Epithelial cell of proximal tubule (primary cell): ENCODE data around the gene ASB13. TPM values are rescaled to one million over a fixed set of nuclear protein-coding genes. Genes with fewer than 3 reads are reported as not detected.
A peak's percentile ranks its signal among the peaks of the same experiment; 100 is the strongest.

ENCODE experiments used
- DNase-seq: peaks from one replicate; pipeline ENCODE4 v3.0.0-alpha.2; 2011; ENCODE audit warnings: low read depth
- H3K4me3 ChIP-seq: 2 replicates; pipeline ENCODE4 v1.5.1; 2011; ENCODE audit warnings: low read depth, mild to moderate bottlenecking, low read length
- total RNA-seq: library from RNA; depleted of rRNA; stranded (reverse); fragments of >200 nt; gene quantifications from 2 replicates; pipeline ENCODE4 v1.2.3, GENCODE V29; 2015
- TF ChIP-seq, protein P1 (sequence below): conservative IDR thresholded peaks from 2 replicates; pipeline ENCODE4 v1.5.1; 2012; ENCODE audit warnings: low read depth, mild to moderate bottlenecking, low read length

The ASB13 gene
- total RNA-seq, 1 donor from 2014 or later, result 12.8 TPM

DNA sequence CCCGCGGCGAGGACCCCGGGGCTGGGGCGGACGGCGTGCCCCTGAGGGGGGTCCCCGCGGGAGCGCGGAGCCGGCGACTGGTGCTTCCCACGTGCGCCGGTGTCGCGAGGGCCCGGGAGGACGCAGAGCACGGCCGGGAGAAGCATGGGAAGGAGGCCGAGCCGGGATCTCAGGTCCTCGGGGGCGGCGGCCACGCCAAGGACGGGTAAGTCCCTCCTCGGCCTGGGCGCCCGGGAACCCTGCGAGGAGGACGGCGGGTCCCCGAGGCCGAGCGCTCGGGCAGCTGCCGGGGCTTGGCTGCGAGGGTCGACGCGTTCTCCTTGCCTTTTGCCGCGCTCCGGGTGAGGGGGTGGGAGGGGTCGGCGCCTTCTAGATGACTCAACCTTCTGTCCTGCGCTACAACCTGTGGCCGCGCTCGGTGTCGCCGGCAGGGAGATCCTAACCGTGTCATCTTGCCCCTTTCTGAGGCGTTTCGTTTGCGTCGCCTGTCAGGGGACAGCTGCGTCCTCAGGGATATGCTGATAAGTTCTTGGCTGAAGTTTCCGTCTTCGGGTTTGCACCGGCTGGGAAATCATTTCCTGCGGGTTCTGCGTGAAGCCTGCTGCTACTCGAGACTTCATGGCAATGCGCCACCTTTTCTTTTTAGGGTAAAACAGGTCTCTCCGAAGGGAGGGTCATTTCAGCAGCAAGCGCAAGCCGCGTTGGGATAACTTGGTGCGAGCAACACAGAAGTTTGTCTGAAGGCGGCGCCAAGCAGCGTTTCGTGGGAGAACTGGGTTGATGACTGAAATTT is 18.8 kb upstream of the ASB13 start:
- DNase-seq, result no peak
- H3K4me3 ChIP-seq, result peak overlapping the region; percentile 85
- TF ChIP-seq, protein P1, sequence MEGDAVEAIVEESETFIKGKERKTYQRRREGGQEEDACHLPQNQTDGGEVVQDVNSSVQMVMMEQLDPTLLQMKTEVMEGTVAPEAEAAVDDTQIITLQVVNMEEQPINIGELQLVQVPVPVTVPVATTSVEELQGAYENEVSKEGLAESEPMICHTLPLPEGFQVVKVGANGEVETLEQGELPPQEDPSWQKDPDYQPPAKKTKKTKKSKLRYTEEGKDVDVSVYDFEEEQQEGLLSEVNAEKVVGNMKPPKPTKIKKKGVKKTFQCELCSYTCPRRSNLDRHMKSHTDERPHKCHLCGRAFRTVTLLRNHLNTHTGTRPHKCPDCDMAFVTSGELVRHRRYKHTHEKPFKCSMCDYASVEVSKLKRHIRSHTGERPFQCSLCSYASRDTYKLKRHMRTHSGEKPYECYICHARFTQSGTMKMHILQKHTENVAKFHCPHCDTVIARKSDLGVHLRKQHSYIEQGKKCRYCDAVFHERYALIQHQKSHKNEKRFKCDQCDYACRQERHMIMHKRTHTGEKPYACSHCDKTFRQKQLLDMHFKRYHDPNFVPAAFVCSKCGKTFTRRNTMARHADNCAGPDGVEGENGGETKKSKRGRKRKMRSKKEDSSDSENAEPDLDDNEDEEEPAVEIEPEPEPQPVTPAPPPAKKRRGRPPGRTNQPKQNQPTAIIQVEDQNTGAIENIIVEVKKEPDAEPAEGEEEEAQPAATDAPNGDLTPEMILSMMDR, result peak; percentile 52

DNA sequence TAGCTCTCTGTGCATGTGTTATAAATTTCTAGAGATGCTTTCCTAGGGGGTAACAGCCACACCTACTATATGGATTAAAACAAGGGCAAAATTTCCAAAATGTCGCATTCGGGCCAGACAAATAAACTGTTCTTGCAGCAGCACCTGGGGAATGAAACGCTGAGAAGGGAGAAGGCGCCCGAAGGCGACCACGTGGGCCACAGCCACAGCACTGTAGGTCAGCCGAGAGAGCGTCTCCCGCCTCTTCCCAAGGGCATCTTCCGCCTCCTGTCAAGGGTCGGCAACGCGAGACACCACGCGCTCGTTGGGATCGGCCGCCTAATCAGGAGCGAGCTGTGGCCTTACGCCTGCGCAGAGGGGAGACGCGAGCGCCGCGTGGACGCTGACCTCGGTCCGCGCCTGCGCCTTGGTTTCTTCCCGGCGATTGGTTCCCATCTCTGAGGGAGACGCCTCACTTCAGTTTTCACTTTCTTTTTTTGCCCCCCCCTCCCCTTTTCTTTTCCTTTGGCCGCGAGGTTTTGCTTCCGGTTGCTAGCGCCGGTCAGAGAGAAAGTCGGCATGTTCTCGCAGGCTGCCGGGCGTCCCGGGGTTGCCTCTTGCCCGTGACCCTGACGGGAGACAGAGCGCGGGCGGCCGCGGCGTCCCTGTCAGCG is 18.0 kb upstream of the ASB13 start, which contains the start of gene TASOR2:
Gene TASOR2, plus strand, starts transcription at position 521 of the 653 bp plus-strand sequence. CDS start 35,805 bp downstream, outside the sequence.
- TF ChIP-seq, protein P1, result no peak
- H3K4me3 ChIP-seq, result peak within 1 kb of the TSS; percentile 85
- peak; percentile 70 for DNase-seq

GRCh38 chr10:5683065-5683464 is 16.7 kb upstream of the ASB13 start:
- H3K4me3 ChIP-seq, result no peak overlapping the region
- no peak for DNase-seq
- TF ChIP-seq, protein P1, result no peak

DNA sequence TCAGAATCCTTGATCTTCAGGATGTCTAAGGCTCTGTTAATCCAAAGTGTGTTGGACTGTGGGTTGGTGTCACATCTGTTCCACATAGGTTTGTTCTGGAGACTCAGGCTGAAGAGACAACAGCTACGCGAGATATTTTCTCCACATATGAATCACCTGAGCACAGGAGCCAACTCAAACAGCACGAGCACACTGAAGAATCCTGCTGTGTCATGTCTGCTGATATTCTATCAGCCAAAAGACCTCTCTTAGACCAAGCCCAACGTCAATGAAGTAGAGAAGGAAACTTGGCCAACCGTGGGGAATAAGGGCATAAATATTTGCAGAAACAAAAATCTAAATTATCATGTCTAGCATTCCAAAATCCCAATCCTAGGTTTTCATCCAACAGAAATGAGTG is 15.5 kb upstream of the ASB13 start:
- TF ChIP-seq, protein P1, result no peak
- no peak overlapping the region for H3K4me3 ChIP-seq
- DNase-seq, result no peak

GRCh38 chr10:5679606-5680005 is 13.2 kb upstream of the ASB13 start:
- TF ChIP-seq, protein P1, result peak; percentile 34
- DNase-seq, result no peak

GRCh38 chr10:5679037-5679435 is 12.6 kb upstream of the ASB13 start:
- TF ChIP-seq, protein P1, result no peak
- H3K4me3 ChIP-seq, result no peak overlapping the region
- DNase-seq, result no peak

More at GRCh38 chr10:5679606-5680005, 13.2 kb upstream of the ASB13 start:
- H3K4me3 ChIP-seq, result no peak overlapping the region
